OCI-LY3 (cell line): ENCODE results near the gene RAD51B.

Experiments used
- H2AFZ ChIP-seq: fragments of 200-600, 300-600 bp; shearing (Covaris generic); 2 replicates; pipeline ENCODE4 v1.6.0; 2014; ENCODE audit warnings: antibody characterized with exemption, low read depth, low read length
- H3K27ac ChIP-seq: fragments of 200-600, 300-600 bp; sonication (generic); 2 replicates; pipeline ENCODE4 v1.5.1; 2014; ENCODE audit warnings: mild to moderate bottlenecking, low read length, moderate library complexity, mixed read lengths
- H3K27me3 ChIP-seq: fragments of 200-600, 300-600 bp; sonication (generic); 2 replicates; pipeline ENCODE4 v1.6.1; 2014; ENCODE audit warnings: low read depth, low read length, mixed read lengths
- H3K36me3 ChIP-seq: fragments of 200-600, 300-600 bp; sonication (generic); replicated peaks from 2 replicates; pipeline ENCODE3; 2014; ENCODE audit warnings: low read depth, low read length, mixed read lengths
- H3K4me1 ChIP-seq: fragments of 300-600, 200-600 bp; sonication (generic); 2 replicates; pipeline ENCODE4 v1.6.1; 2014; ENCODE audit warnings: low read length, mixed read lengths
- H3K4me2 ChIP-seq: fragments of 200-600, 300-600 bp; sonication (generic); 2 replicates; pipeline ENCODE4 v1.6.1; 2014; ENCODE audit warnings: low read length, mixed read lengths
- H3K4me3 ChIP-seq: fragments of 300-600, 200-600 bp; sonication (generic); 2 replicates; pipeline ENCODE4 v1.5.1; 2014; ENCODE audit warnings: antibody characterized with exemption, mild to moderate bottlenecking, low read length, moderate library complexity
- H3K79me2 ChIP-seq: fragments of 300-600, 200-600 bp; shearing (Covaris generic); 2 replicates; pipeline ENCODE4 v1.6.1; 2014; ENCODE audit warnings: mild to moderate bottlenecking, low read length, mixed read lengths
- H3K9ac ChIP-seq: fragments of 300-600, 200-600 bp; shearing (Covaris generic); 2 replicates; pipeline ENCODE4 v1.6.0; 2014; ENCODE audit warnings: mild to moderate bottlenecking, low read length, moderate library complexity
- H3K9me3 ChIP-seq: fragments of 200-600, 300-600 bp; shearing (Covaris generic); 2 replicates; pipeline ENCODE4 v1.6.1; 2014; ENCODE audit warnings: low read length, mixed read lengths; ENCODE audit not compliant: insufficient read depth
- H4K20me1 ChIP-seq: fragments of 200-600, 300-600 bp; sonication (generic); 2 replicates; pipeline ENCODE4 v1.6.1; 2016; ENCODE audit warnings: low read length, mixed read lengths; ENCODE audit not compliant: insufficient read depth
- EZH2phosphoT487 ChIP-seq: fragments of 200-600 bp; shearing (Covaris generic); IDR thresholded peaks from 2 replicates; pipeline ENCODE4 v1.6.1; 2018; ENCODE audit warnings: antibody characterized with exemption, mixed run types, low read depth
- TF ChIP-seq, protein P1 (sequence below): fragments of 200-600, 300-600 bp; sonication (generic); IDR thresholded peaks from 2 replicates; pipeline ENCODE4 v1.5.1; 2014; ENCODE audit warnings: antibody characterized with exemption, low read length, low read depth

Gene RAD51B

DNA sequence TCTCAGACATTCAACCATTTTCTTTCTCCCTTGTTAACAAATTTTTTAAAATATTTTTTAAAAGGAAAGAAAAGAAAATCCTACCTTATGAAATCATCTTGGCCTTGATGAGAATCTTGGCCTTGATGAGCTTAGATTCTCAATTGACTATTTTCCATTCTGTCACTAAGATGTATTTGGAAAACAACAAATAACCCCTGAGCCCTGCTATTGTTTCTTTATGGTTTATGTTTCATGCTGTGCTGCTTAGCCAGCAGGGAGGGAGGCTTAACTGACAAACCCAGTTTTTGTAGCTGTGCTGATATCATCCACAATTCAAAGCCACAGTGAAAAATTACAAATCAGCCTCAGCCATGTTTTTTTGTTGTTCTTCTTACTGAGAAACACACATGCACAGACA is 404.1 kb downstream of the RAD51B start:
- H3K4me2 ChIP-seq = no peak overlapping the region

DNA sequence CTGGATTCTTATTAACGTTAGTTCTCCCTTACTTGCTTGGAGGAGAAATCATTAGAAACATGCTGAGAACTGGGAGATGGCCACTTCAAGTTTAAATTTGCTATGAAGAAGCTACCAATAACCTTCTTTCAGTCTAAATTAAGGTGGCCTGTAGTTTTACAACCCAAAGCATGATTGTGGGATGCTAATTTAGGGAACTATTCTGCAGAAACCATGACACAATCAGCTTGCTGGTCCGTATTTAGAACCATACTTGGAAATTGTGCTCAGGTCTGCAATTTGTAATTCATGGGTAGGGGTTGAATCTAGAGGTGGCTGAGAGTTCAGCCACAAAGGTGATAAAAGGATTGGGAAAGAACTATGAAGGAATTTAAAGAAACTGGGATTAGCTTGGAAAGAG is 405.7 kb downstream of the RAD51B start:
- TF ChIP-seq, protein P1, sequence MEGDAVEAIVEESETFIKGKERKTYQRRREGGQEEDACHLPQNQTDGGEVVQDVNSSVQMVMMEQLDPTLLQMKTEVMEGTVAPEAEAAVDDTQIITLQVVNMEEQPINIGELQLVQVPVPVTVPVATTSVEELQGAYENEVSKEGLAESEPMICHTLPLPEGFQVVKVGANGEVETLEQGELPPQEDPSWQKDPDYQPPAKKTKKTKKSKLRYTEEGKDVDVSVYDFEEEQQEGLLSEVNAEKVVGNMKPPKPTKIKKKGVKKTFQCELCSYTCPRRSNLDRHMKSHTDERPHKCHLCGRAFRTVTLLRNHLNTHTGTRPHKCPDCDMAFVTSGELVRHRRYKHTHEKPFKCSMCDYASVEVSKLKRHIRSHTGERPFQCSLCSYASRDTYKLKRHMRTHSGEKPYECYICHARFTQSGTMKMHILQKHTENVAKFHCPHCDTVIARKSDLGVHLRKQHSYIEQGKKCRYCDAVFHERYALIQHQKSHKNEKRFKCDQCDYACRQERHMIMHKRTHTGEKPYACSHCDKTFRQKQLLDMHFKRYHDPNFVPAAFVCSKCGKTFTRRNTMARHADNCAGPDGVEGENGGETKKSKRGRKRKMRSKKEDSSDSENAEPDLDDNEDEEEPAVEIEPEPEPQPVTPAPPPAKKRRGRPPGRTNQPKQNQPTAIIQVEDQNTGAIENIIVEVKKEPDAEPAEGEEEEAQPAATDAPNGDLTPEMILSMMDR = no peak
- no peak for TF ChIP-seq EZH2phosphoT487
- Histone ChIP-seq H3K27me3 (no peaks in the 10 kb centered on the region), H2AFZ (no peak overlapping the region), H3K4me2 (no peak overlapping the region), H3K9me3 (no peaks in the 10 kb centered on the region), H3K36me3 (no peaks in the 10 kb centered on the region), H3K9ac (no peak overlapping the region), H3K27ac (no peak overlapping the region), H3K4me1 (peaks cover 4% of the 10 kb centered on the region; the same call in 1 of the 2 replicates), H3K79me2 (no peaks in the 10 kb centered on the region), H3K4me3 (no peak overlapping the region), H4K20me1 (no peaks in the 10 kb centered on the region)

More for the DNA sequence above, 404.1 kb downstream of the RAD51B start:
- Histone ChIP-seq H3K79me2 (no peaks in the 10 kb centered on the region), H2AFZ (no peak overlapping the region), H3K4me1 (peaks cover 4% of the 10 kb centered on the region; the same call in 1 of the 2 replicates), H4K20me1 (no peaks in the 10 kb centered on the region), H3K9me3 (no peaks in the 10 kb centered on the region), H3K9ac (no peak overlapping the region), H3K4me3 (no peak overlapping the region), H3K36me3 (no peaks in the 10 kb centered on the region), H3K27ac (no peak overlapping the region), H3K27me3 (no peaks in the 10 kb centered on the region)
- TF ChIP-seq, protein P1 = no peak
- no peak for TF ChIP-seq EZH2phosphoT487

DNA sequence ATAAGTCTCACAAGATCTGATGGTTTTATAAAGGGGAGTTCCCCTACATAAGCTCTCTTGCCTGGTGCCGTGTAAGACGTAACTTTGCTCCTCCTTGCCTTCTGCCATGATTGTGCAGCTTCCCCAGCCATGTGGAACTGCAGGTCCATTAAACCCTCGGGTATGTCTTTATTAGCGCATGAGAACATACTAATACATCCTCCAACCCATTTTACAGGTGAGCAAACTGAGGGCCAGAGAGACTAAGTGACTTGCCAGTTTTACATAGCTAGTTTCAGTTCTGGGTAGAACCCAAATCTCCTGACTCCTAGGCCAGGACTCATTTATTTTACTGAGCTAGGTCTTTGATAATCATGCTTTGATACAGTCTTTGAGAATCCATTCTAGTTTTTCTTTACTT is 406.9 kb downstream of the RAD51B start:
- peaks cover 7% of the 10 kb centered on the region for H3K4me1 ChIP-seq

DNA sequence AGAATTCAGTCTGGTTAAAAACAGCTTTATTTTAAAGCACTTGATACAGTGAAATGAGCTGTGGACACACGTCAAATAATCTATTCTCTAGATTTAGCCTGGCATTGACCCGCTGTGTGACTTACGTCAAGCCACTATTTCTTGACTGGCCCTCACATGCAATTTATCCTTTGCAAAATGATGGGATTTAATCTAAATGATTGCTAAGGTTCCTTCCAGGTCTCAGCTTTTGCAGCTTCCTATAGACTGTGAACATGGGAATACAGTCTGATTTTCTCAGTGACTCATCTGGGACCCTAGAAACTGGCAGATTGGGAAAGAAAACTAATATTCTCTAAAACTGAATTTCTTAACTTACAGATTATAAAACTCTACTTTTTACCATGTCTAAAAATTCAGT is 409.1 kb downstream of the RAD51B start:
- H3K4me2 ChIP-seq = no peak overlapping the region

More for the DNA sequence above, 406.9 kb downstream of the RAD51B start:
- no peaks in the 10 kb centered on the region for H3K36me3 ChIP-seq
- H3K4me2 ChIP-seq = no peak overlapping the region
- no peak overlapping the region for H3K4me3 ChIP-seq
- no peak overlapping the region for H2AFZ ChIP-seq
- no peaks in the 10 kb centered on the region for H4K20me1 ChIP-seq
- TF ChIP-seq, protein P1 = no peak
- no peaks in the 10 kb centered on the region for H3K9me3 ChIP-seq
- H3K79me2 ChIP-seq = no peaks in the 10 kb centered on the region
- H3K9ac ChIP-seq = no peak overlapping the region
- no peaks in the 10 kb centered on the region for H3K27me3 ChIP-seq
- no peak overlapping the region for H3K27ac ChIP-seq

More for the DNA sequence above, 409.1 kb downstream of the RAD51B start:
- no peak overlapping the region for H2AFZ ChIP-seq
- H3K79me2 ChIP-seq = no peaks in the 10 kb centered on the region
- H4K20me1 ChIP-seq = no peaks in the 10 kb centered on the region
- H3K4me3 ChIP-seq = no peak overlapping the region
- no peaks in the 10 kb centered on the region for H3K36me3 ChIP-seq
- no peaks in the 10 kb centered on the region for H3K27me3 ChIP-seq
- H3K9ac ChIP-seq = no peak overlapping the region
- TF ChIP-seq, protein P1 = no peak
- no peak for TF ChIP-seq EZH2phosphoT487
- no peak overlapping the region for H3K27ac ChIP-seq
- no peaks in the 10 kb centered on the region for H3K9me3 ChIP-seq
- H3K4me1 ChIP-seq = peaks cover 28% of the 10 kb centered on the region
